Heart left ventricle (tissue), 13 donors: ENCODE measurements around the gene PALLD.

ENCODE experiments used
- CTCF ChIP-seq, 12 donors: fragments of 200-600 bp; sonication (generic) in 4 of 12; IDR thresholded peaks; one replicate each; pipeline versions ENCODE4 v1.5.0 to v1.8.0; 2018 to 2022; ENCODE audit warnings: antibody characterized with exemption in 12 of 12, mild to moderate bottlenecking in 5 of 12
- POLR2A ChIP-seq, 2 donors: fragments of 450-650 bp; IDR thresholded peaks; one replicate each; pipeline ENCODE4 v1.6.1; 2017; ENCODE audit warnings: antibody characterized with exemption in 2 of 2, mild to moderate bottlenecking in 2 of 2, moderate library complexity in 2 of 2
- donor health status: ischemic (EF 13 %, LVEDD 7.1; RV severe dilation, severe dysfunction).
- donor health status: DM: no; HTN: yes; CAD: no.
- donor health status: DM: no; HTN: no; CAD: no.
- donor health status: ischemic (EF 25% LVEDD 6.9; RV normal size, moderate dysfunction).
- donor health status: ischemic (EF 25% LVEDD 5.7; RV mildly dilated, moderate dysfunction).
- donor health status: ischemic (EF 35%, LVEDD 5.7; RV mildly dilated, moderate dysfunction).
- donor health status: nonischemic (EF 11% LVEDD 7.7; RV severe dilation, severe dysfunction).
- donor health status: DM: yes; HTN: yes; CAD: no.
- donor health status: PGD.
- donor health status: ischemic (EF 29% LVEDD 5.4; RV normal size, mild dysfunction).
- donor health status: nonischemic (EF 23%, LVEDD 6.1; RV moderate dilation, normal function).

GRCh38 chr4:168735735-168736134 lies 238.9 kb downstream of the PALLD start:
- TF ChIP-seq CTCF (IDR thresholded peaks at IDR 0.05) (no peak), POLR2A (IDR thresholded peaks at IDR 0.05) (no peak)
